ENCODE data around the gene HPX. TPM values are rescaled to one million over a fixed set of nuclear protein-coding genes. Genes with fewer than 3 reads are reported as not detected.

Gene HPX
- total and polyA plus RNA-seq, 3 donors from 2014 or later = 2.7 to 4.2 (median 3.1) TPM

- Histone ChIP-seq H3K4me3 (peak within 1 kb of the TSS; percentile 74 to 90), H3K9me3 (no peaks in the 10 kb centered on the region), H3K27ac (peak within 1 kb of the TSS; percentile 87 to 88), H3K27me3 (no peaks in the 10 kb centered on the region), H3K4me1 (peaks cover 18% of the 10 kb centered on the region), H3K36me3 (ENCODE audit: low read depth, missing control alignments) (no peaks in the 10 kb centered on the region)
- peak; percentile 100 for DNase-seq
- 0 to 1% methylated on average over 44 to 66 of the region's 66 CpGs for WGBS, 2 donors
- TF ChIP-seq POLR2A (IDR thresholded peaks at IDR 0.05) = peak; percentile 39
- TF ChIP-seq, protein P1, sequence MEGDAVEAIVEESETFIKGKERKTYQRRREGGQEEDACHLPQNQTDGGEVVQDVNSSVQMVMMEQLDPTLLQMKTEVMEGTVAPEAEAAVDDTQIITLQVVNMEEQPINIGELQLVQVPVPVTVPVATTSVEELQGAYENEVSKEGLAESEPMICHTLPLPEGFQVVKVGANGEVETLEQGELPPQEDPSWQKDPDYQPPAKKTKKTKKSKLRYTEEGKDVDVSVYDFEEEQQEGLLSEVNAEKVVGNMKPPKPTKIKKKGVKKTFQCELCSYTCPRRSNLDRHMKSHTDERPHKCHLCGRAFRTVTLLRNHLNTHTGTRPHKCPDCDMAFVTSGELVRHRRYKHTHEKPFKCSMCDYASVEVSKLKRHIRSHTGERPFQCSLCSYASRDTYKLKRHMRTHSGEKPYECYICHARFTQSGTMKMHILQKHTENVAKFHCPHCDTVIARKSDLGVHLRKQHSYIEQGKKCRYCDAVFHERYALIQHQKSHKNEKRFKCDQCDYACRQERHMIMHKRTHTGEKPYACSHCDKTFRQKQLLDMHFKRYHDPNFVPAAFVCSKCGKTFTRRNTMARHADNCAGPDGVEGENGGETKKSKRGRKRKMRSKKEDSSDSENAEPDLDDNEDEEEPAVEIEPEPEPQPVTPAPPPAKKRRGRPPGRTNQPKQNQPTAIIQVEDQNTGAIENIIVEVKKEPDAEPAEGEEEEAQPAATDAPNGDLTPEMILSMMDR (IDR thresholded peaks at IDR 0.05) = no peak
- intact Hi-C loops (cut with DNase I; ENCODE audit: low total_unique reads) = no loop called here
Observed at GRCh38 chr11:6481012-6481923, 40.5 kb upstream of the HPX start, which contains the start of the genes ARFIP2 and TIMM10B. TSS of gene ARFIP2 (minus strand) at chr11:6481331. CDS start at chr11:6480421, 910 bp downstream. TSS of gene TIMM10B (plus strand) at chr11:6481501. CDS start at chr11:6481517, 16 bp downstream.

DNA sequence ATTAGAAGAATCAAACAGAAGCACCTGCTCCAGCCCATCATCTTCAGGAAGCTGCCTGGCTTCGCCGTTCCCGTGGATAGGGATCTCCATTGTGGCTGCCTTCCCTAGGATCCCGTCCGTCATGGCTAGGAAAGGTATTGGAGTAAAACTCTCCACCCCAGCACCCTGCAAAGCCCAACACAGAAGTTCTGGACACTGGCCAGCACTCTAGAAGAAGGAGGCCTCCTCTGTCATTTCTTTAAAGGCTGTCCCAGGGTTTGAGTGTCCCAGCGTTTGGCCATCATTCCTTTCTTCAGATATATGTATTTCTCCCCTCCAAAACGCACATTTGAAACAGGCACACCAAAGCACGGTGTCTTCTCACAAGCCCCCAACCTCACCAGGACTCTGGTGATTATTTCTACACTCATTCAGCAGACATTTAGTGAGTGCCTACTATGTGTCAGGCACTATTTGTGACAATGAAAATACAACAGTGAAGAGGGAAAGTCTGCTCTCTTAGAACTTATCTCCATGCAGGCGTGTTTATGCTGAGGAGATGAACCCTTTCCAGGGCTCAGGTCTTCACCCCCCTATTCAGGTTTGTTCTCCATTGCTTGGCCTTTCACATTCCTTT, 39.6 kb upstream of the HPX start:
- intact Hi-C loops (cut with DNase I; ENCODE audit: low total_unique reads) = no loop called here
- H3K36me3 ChIP-seq (ENCODE audit: low read depth, missing control alignments) = no peaks in the 10 kb centered on the region
- TF ChIP-seq POLR2A (IDR thresholded peaks at IDR 0.05) = no peak
- TF ChIP-seq, protein P1 (IDR thresholded peaks at IDR 0.05) = no peak

GRCh38 chr11:6476571-6476970, 35.8 kb upstream of the HPX start:
- H3K4me3 ChIP-seq = no peak overlapping the region
- whole genome bisulfite sequencing, 2 donors = 80 to 94% methylated on average over 1 to 4 of the region's 4 CpGs
- DNase-seq = no peak
- intact Hi-C loops (cut with DNase I; ENCODE audit: low total_unique reads) = no loop called here
- H3K4me1 ChIP-seq = peaks cover 16% of the 10 kb centered on the region
- TF ChIP-seq, protein P1 (IDR thresholded peaks at IDR 0.05) = no peak
- TF ChIP-seq POLR2A (IDR thresholded peaks at IDR 0.05) = no peak
- H3K27ac ChIP-seq = no peak overlapping the region
- no peaks in the 10 kb centered on the region for H3K9me3 ChIP-seq
- no peaks in the 10 kb centered on the region for H3K36me3 ChIP-seq (ENCODE audit: low read depth, missing control alignments)
- H3K27me3 ChIP-seq = no peaks in the 10 kb centered on the region

More for the DNA sequence above, 39.6 kb upstream of the HPX start:
- DNase-seq = no peak
- H3K27me3 ChIP-seq = no peaks in the 10 kb centered on the region
- H3K4me1 ChIP-seq = peaks cover 18% of the 10 kb centered on the region
- no peaks in the 10 kb centered on the region for H3K9me3 ChIP-seq
- peak overlapping the region; percentile 87 to 88 for H3K27ac ChIP-seq
- peak overlapping the region; percentile 74 to 90 for H3K4me3 ChIP-seq
- 40 to 47% methylated on average over 9 of the region's 9 CpGs for WGBS, 2 donors

GRCh38 chr11:6475936-6476335, 35.1 kb upstream of the HPX start:
- Histone ChIP-seq H3K4me1 (peaks cover 16% of the 10 kb centered on the region), H3K27ac (no peak overlapping the region), H3K9me3 (no peaks in the 10 kb centered on the region), H3K4me3 (no peak overlapping the region), H3K36me3 (ENCODE audit: low read depth, missing control alignments) (no peaks in the 10 kb centered on the region), H3K27me3 (no peaks in the 10 kb centered on the region)
- intact Hi-C loops (cut with DNase I; ENCODE audit: low total_unique reads) = no loop called here
- DNase-seq = no peak
- TF ChIP-seq, protein P1 (IDR thresholded peaks at IDR 0.05) = no peak
- no peak for TF ChIP-seq POLR2A (IDR thresholded peaks at IDR 0.05)
- WGBS, 2 donors = 72 to 80% methylated on average over 5 of the region's 5 CpGs

All from testis (tissue), 3 donors.